Effector CD8-positive, alpha-beta T cell (primary cell): ENCODE data around the gene SMCR8.
"Not testable (repeated sequence)": the region's sequence is repeated elsewhere in the genome, so short reads cannot be mapped to it uniquely, and the experiment has no call there.

ENCODE experiments used
- DNase-seq: peaks from one replicate; lab custom pipeline; 2025; lab: John Stamatoyannopoulos, UW

SMCR8 gene

DNA sequence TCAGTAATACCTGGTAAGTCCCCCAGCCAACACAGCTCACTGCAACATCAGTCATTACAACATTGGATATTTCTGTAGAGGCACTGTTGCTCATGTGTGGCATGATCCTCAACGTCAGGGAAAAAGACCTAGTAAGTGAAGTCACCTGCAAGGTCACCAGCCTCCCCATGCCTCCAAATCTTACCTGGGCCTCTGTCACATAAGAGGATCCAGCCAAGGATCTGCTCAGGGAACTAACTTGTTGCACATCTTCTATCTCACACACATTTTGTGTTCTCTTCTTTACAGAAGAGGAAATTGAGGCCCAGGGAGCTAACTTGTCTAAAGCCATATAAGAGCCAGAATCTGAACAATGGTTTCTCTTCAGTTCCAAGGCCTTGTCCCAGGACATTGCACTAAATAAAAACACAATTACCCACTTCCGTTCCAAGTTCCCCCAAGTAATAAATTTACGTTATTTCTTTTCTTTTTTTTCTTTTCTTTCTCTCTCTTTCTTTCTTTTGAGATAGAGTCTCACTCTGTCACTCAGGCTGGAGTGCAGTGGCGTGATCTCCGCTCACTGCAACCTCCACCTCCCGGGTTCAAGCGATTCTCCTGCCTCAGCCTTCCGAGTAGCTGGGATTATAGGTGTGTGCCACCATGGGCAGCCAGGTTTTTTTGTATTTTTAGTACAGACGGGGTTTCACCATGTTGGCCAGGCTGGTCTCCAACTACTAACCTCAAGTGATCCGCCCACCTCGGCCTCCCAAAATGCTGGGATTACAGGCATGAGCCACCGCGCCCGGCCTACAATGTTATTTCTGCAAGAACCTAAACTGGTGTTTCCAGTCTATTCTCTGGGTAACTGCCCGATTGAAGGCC is 47.0 kb downstream of the SMCR8 start:
- no peak for DNase-seq

DNA sequence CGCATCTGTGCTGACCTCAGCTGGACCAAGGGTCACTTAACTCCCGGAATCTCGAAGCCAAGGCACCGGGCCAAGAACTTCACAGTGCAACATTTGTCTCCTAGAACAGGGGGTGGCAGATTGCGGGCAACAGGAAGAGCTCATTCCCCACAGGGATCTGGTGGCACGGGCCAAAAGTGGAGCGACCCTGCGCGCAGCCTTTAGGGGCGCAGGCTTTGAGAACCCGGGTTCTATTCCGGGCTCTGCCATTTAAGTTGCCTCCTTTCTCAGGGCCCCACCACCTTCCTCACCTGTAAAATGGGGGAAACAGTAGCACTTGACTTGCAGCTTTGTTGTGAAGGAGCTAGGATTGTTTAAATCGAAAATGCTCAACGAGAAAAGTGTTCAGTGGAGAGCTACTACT is 47.6 kb downstream of the SMCR8 start:
- no peak for DNase-seq

DNA sequence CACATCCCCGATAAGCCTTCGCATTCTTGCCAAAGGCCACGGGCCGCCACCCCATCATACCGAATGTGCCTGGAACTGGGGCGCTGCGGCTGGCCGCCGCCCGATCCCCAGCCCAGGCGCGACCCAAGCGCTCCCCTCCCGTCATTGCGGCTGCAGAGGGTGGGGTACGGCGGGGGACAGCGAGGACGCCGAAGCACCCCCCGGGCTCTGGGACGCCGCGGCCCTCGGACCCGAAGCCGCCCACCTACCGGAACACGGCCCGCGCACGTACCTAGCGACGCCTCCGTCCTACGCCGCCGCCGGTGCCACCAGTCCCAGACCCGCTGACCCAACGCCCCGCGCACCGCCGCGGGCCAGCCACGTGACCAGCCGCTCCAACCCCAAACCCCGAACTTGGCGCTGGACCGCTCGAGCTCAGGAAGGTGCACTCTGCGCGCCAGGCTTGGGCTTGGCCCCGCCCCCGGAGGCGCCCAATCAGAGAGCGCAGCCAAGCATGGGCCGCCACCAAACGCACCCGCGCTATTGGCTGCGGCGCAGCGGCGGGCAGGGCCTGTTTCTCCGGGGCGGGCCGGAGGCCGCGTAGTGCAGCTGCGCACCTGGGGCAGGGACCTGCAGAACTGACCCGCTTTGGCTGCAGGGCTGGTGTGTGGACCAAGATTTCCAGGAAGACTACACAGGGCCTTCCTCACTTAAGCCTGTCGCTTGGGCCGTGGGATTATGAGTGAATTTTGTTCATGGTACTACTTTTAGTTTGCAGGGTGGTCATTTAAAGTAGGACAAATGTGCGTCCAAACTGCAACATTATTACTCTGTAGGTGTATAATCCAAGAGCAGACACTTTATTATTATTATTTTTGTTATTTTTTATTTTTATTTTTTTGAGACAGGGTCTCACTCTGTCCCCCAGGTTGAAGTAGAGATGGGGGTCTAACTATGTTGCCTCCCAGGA is 48.3 kb downstream of the SMCR8 start, which contains the start of gene SHMT1:
Gene SHMT1, minus strand, starts transcription at position 450 of the 949 bp plus-strand sequence. CDS start 7,569 bp downstream, outside the sequence.
- DNase-seq, result peak; percentile 86

DNA sequence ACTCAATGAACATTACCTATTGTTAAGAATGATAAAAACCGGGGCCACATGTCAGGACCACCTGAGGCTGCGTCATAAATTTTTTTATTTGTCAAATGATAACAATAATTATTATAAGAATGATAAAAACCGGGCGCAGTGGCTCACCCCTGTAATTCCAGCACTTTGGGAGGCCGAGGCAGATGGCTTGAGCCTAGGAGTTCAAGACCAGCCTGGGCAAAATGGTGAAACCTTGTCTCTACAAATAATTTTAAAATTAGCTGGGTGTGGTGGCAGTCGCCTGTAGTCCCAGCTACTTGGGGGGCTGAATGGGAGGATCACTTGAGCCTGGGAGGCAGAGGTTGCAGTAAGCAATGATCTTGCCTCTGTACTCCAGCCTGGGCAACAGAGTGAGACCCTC is 49.1 kb downstream of the SMCR8 start:
- DNase-seq, result no peak

DNA sequence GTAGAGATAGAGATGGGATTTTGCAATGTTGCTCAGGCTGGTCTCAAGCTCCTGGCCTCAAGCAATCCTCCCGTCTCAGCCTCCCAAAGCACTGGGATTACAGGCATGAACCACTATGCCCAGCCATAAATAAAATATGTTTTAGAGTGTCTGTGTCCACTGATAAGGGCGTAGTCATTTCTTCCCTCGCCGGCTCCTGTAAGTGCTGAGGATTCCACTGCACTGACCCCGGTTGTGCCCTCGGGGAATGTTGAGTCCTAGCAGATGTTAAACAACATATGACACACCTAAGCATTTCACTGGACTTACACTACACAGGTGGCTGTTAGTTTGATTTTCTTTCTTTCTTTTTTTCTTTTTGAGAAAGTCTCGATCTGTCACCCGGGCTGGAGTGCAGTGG is 53.9 kb downstream of the SMCR8 start:
- DNase-seq, result no peak

DNA sequence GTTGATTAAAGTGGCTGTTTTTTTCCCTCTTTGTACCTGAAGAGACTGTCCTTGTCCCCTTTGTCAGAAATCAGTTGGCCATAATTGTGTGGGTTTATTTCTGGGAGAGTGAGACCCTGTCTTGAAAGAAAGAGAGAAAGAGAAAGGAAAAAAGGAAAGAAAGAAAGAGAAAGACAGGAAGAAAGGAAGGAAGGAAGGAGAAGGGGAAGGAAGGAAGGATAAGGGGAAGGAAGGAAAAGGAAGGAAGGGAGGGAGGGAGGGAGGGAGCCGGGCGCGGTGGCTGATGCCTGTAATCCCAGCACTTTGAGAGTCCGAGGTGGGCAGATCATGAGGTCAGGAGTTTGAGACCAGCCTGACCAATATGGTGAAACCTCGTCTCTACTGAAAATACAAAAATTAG is 55.7 kb downstream of the SMCR8 start:
- DNase-seq, result no peak

DNA sequence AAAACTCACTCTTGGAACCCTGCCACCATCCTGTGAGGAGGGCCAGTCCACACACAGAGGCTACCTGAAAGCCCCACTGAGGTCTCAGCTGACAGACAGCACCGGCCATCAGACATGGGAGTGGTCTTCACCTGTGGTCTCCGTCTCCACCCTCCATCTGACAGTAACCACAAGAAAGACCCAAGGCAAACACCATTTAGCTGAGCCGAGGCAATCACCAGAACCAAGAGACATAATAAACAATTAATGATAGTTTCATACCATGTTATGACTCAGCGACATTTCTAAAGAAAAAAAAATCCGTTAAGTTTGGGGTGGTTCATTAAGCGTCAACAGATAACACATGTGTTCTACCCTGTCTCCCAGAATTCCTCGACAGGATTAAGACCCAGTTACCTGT is 56.4 kb downstream of the SMCR8 start:
- no peak for DNase-seq

DNA sequence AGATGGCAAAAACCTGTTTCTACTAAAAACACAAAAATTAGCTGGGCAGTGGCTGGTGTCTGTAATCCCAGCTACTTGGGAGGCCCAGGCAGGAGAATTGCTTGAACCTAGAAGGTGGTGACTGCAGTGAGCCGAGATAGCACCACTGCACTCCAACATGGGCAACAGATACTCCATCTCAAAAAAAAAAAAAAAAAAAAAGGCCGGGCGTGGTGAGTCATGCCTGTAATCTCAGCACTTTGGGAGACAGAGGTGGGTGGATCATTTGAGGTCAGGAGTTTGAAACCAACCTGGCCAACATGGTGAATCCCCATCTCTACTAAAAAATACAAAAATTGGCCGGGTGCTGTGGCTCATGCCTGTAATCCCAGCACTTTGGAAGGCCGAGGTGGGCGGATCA is 58.1 kb downstream of the SMCR8 start:
- not testable (repeated sequence) for DNase-seq

DNA sequence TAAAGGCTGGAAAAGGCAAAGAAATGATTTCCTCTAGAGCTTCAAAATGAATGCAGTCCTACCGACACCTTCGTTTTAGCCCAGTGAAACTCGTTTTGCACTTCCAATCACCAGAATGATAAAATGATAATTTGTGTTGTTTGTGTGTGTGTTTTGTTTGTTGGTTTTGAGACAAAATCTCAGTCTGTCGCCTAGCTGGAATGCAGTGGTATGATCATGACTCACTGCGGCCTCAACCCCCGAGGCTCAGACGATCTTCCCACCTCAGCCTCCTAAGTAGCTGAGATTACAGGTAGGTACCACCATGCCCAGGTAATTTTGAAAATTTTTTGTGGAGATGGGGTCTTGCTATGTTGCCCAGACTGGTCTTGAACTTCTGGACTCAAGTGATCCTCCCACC is 59.1 kb downstream of the SMCR8 start:
- DNase-seq, result no peak
